Measurements from ENCODE around the gene RLN3.

RLN3 gene

DNA sequence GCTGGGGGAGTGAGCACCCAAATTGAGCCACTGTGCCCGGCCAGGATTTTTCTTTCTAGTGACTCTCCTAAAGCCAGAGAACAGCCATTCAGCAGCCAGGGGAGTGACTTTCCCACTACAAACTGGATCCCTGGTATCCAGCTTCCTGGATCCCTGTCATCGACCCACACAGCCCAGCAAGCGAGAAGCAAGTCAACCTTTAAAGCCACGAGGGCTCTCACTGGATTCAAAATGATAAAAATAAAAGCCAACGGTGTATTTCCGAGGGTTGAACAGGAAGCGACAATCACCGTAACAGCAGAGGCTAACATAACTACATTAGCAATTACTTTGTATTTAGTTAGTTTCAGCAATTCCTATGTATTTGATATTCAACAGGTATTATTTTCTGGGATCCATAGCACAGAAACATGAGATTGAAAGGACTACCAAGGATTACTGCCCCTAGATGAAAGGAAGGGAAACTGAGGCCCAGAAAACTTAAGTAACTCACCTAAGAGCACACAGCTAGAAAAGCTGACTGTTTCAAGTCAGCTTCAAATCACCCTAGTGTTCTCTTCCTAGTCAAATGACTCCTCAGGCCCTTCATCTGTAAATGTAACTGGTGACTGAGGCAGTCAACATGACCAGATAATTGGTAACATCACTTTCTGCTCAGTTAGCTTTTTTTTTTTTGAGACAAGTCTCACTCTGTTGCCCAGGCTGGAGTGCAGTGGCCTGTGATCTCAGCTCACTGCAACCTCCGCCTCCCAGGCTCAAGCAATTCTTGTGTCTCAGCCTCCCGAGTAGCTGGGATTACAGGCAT is 24.5 kb upstream of the RLN3 start:
- no peaks in the 10 kb centered on the region for H3K27me3 ChIP-seq (ENCODE audit: insufficient read depth, low read length, poor library complexity, severe bottlenecking)
- H4K20me1 ChIP-seq (ENCODE audit: insufficient read depth, low read length, poor library complexity, severe bottlenecking): no peaks in the 10 kb centered on the region
- H3K36me3 ChIP-seq (ENCODE audit: insufficient read depth, low read length): peaks cover 8% of the 10 kb centered on the region
- peaks cover 48% of the 10 kb centered on the region for H3K79me2 ChIP-seq (ENCODE audit: insufficient read depth, low read length)
- TF ChIP-seq, protein P1, sequence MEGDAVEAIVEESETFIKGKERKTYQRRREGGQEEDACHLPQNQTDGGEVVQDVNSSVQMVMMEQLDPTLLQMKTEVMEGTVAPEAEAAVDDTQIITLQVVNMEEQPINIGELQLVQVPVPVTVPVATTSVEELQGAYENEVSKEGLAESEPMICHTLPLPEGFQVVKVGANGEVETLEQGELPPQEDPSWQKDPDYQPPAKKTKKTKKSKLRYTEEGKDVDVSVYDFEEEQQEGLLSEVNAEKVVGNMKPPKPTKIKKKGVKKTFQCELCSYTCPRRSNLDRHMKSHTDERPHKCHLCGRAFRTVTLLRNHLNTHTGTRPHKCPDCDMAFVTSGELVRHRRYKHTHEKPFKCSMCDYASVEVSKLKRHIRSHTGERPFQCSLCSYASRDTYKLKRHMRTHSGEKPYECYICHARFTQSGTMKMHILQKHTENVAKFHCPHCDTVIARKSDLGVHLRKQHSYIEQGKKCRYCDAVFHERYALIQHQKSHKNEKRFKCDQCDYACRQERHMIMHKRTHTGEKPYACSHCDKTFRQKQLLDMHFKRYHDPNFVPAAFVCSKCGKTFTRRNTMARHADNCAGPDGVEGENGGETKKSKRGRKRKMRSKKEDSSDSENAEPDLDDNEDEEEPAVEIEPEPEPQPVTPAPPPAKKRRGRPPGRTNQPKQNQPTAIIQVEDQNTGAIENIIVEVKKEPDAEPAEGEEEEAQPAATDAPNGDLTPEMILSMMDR (conservative IDR thresholded peaks at IDR 0.05; ENCODE audit: low read length): no peak
- no peak for TF ChIP-seq EZH2phosphoT487 (IDR thresholded peaks at IDR 0.05; ENCODE audit: borderline replicate concordance)
- no peaks in the 10 kb centered on the region for H3K9me2 ChIP-seq (replicated peaks; ENCODE audit: low read depth, low read length)
- peaks cover 11% of the 10 kb centered on the region; the same call in 1 of the 2 replicates for H3K9me3 ChIP-seq (ENCODE audit: insufficient read depth, low read depth, low read length)
- peak overlapping the region; percentile 37 for H3K4me3 ChIP-seq (ENCODE audit: low read length, poor library complexity, severe bottlenecking)
- peak overlapping the region; percentile 61 for H3K9ac ChIP-seq (ENCODE audit: low read depth, low read length, poor library complexity, severe bottlenecking)
- H2AFZ ChIP-seq (ENCODE audit: low read length): no peak overlapping the region
- peaks cover 17% of the 10 kb centered on the region; the same call in 1 of the 2 replicates for H3F3A ChIP-seq (ENCODE audit: low read depth)
- H3K4me2 ChIP-seq (ENCODE audit: low read depth, low read length, poor library complexity, severe bottlenecking): peak overlapping the region; percentile 72
- H3K4me1 ChIP-seq (ENCODE audit: insufficient read depth, low read length, poor library complexity, severe bottlenecking): peaks cover 46% of the 10 kb centered on the region

DNA sequence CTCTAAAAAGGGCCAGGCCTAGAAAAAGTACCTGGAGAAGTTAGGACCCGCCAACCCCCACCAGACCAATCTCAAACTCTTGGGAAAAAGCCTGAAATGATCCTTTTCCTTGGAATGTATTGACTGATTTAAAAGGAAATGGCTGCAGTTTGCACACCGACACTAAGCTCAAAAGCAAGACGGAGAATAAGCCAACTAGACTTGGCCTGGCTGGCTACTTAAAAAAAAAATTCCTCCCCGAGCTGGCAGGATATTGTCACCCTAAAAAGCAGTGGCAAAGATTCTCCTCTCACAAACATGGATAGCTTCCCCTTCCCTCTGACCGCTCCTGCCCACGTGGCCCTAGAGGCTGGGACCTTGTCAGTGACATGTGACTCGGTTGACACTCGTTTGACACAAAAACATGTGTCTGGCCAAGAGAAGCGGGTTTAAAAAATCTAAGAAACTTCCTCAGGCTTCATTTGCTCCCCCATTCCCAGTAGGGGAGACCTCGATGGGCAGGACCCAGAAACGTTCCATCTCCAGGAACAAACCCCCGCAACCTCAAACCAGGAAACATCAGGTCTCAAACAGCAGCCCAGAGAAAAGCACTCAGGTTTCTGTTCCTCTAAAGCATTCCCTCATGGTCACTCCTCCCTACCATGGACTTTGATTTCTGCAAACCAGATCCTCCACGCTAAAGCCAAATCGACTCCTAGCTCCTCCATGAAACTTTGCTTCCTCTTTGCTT is 23.2 kb upstream of the RLN3 start:
- Histone ChIP-seq H3K36me3 (ENCODE audit: insufficient read depth, low read length) (no peaks in the 10 kb centered on the region), H3K4me2 (ENCODE audit: low read depth, low read length, poor library complexity, severe bottlenecking) (peak overlapping the region; percentile 56), H3K4me1 (ENCODE audit: insufficient read depth, low read length, poor library complexity, severe bottlenecking) (peaks cover 46% of the 10 kb centered on the region), H3K4me3 (ENCODE audit: low read length, poor library complexity, severe bottlenecking) (peak overlapping the region; percentile 80), H3K9ac (ENCODE audit: low read depth, low read length, poor library complexity, severe bottlenecking) (peak overlapping the region; percentile 14), H4K20me1 (ENCODE audit: insufficient read depth, low read length, poor library complexity, severe bottlenecking) (no peaks in the 10 kb centered on the region), H3F3A (ENCODE audit: low read depth) (peaks cover 17% of the 10 kb centered on the region; the same call in 1 of the 2 replicates), H3K9me2 (replicated peaks; ENCODE audit: low read depth, low read length) (no peaks in the 10 kb centered on the region), H3K27me3 (ENCODE audit: insufficient read depth, low read length, poor library complexity, severe bottlenecking) (no peaks in the 10 kb centered on the region), H2AFZ (ENCODE audit: low read length) (no peak overlapping the region), H3K9me3 (ENCODE audit: insufficient read depth, low read depth, low read length) (no peaks in the 10 kb centered on the region), H3K79me2 (ENCODE audit: insufficient read depth, low read length) (peaks cover 35% of the 10 kb centered on the region)
- no peak for TF ChIP-seq EZH2phosphoT487 (IDR thresholded peaks at IDR 0.05; ENCODE audit: borderline replicate concordance)
- TF ChIP-seq, protein P1 (conservative IDR thresholded peaks at IDR 0.05; ENCODE audit: low read length): no peak

DNA sequence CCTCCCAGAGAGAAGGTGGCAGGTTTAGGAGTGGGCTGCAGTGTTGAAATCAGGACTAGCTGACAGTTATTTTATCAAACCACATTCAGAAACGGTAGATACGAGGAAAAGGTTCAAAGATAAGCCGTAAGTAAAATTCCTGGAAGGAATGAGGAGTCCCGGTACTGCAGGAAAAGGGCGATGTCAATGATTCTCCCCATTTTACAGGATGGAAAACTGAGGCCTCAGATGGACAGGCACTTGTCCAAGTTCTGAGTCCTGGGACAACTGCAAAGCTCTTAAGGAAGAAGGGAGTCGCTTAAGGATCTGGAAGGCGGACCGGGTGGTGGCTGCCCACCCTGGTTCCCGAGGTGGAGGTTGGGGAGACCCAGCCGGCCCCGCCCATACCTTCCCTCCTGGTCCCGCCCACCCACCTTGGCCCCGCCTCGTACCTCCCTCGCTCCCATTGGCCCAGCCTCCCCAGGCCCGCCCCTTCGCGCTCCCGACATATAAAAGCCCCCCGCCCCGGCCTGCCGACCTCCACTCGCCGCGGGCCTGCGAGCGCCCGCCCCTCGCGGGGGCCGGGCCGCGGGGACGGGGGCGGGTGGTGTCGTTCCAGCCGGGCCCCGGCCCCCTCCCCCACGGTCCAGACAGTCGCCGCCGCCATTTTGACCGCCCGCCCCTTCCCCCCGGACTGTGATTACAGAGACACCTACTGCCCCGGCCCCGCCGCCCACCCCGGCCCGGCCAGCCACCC is 22.4 kb upstream of the RLN3 start:
- H3K4me1 ChIP-seq (ENCODE audit: insufficient read depth, low read length, poor library complexity, severe bottlenecking): peaks cover 46% of the 10 kb centered on the region
- peaks cover 17% of the 10 kb centered on the region; the same call in 1 of the 2 replicates for H3F3A ChIP-seq (ENCODE audit: low read depth)
- peak overlapping the region; percentile 80 for H3K4me3 ChIP-seq (ENCODE audit: low read length, poor library complexity, severe bottlenecking)
- H3K36me3 ChIP-seq (ENCODE audit: insufficient read depth, low read length): no peaks in the 10 kb centered on the region
- H2AFZ ChIP-seq (ENCODE audit: low read length): 0 out of 2 replicates have a peak overlapping the region, but pooled peaks have one; percentile 31
- H3K4me2 ChIP-seq (ENCODE audit: low read depth, low read length, poor library complexity, severe bottlenecking): peak overlapping the region; percentile 56
- no peaks in the 10 kb centered on the region for H3K9me3 ChIP-seq (ENCODE audit: insufficient read depth, low read depth, low read length)
- TF ChIP-seq, protein P1 (conservative IDR thresholded peaks at IDR 0.05; ENCODE audit: low read length): no peak
- TF ChIP-seq EZH2phosphoT487 (IDR thresholded peaks at IDR 0.05; ENCODE audit: borderline replicate concordance): no peak
- H4K20me1 ChIP-seq (ENCODE audit: insufficient read depth, low read length, poor library complexity, severe bottlenecking): no peaks in the 10 kb centered on the region
- no peaks in the 10 kb centered on the region for H3K27me3 ChIP-seq (ENCODE audit: insufficient read depth, low read length, poor library complexity, severe bottlenecking)
- H3K79me2 ChIP-seq (ENCODE audit: insufficient read depth, low read length): peaks cover 27% of the 10 kb centered on the region
- no peaks in the 10 kb centered on the region for H3K9me2 ChIP-seq (replicated peaks; ENCODE audit: low read depth, low read length)
- peak overlapping the region; percentile 87 for H3K9ac ChIP-seq (ENCODE audit: low read depth, low read length, poor library complexity, severe bottlenecking)

Data from Loucy (cell line).